ENCODE measurements around the gene DONSON.
A peak's percentile ranks its signal among the peaks of the same experiment; 100 is the strongest.
"Not testable (repeated sequence)": the region's sequence is repeated elsewhere in the genome, so short reads cannot be mapped to it uniquely, and the experiment has no call there.

Gene DONSON

GRCh38 chr21:33588485-33589335, at the start of gene DONSON:
Gene DONSON, minus strand, starts transcription at chr21:33588684. Its CDS starts 43 bp downstream, at chr21:33588641.
- peak; percentile 48 to 85 for DNase-seq

DNA sequence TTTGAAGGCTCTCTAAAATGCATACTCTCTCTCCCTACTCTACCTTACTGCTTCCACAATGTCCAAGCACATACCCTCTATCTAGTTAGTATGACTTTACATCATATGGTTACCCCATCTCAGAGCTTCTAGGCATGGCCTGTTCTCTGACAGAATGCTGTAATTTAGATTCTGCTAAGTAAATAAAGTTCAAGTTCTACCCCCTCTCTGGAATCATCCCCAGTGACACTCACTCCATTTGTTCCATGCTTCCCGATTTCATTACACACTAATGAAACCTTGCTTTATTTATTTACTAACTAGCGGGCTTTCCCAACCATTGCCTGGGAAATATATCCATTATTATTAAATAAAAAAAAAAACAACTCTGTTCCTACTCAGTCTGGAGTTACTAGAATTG, 45.8 kb upstream of the DONSON start:
- no peak for DNase-seq

DNA sequence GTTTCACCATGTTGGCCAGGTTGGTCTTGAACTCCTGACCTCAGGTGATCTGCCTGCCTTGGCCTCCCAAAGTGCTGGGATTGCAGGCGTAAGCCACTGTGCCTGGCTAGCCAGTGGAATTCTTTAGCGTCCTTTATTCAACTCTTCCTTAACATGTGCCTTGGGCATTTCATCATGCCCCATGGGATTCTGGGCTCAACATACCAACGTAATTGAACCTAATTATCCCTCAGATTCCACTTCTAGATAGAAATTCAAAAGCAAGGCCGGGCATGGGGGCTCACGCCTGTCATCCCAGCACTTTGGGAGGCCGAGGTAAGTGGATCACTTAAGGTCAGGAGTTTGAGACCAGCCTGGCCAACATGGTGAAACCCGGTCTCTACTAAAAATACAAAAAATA, 37.7 kb upstream of the DONSON start:
- not testable (repeated sequence) for DNase-seq

GRCh38 chr21:33622253-33622652, 33.8 kb upstream of the DONSON start:
- no peak for DNase-seq

DNA sequence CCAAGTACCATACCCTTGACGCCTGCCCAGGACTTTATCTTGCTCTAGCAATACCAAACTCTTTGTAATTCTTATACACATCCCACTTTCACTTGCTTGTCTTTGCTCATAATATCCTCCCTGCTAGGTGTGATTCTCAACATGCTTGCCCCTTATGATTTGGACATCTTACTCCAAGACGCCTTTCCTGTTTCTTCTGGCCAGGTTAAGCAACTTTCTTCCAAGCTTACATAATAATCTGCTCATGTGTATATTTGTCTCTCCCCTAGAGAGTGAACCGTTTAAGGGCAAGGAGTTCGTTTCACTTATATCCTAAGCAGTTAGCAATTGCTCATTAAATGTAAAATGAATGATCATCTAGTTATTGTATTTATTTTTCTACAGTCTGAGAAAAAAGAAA, 31.2 kb upstream of the DONSON start:
- no peak for DNase-seq

- DNase-seq = no peak
These were observed 29.9 kb upstream of the DONSON start for GRCh38 chr21:33618407-33618806.

DNA sequence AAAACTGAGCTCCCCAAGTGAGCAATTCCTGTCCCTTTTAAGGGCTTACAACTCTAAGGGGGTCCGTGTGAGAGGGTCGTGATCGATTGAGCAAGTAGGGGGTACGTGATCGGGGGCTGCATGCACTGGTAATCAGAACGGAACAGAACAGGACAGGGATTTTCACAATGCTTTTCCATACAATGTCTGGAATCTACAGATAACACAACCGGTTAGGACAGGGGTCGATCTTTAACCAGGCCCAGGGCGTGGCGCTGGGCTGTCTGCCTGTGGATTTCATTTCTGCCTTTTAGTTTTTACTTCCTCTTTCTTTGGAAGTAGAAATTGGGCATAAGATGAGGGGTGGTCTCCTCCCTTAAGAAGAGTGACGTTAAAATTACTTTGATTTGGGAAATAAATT, 29.1 kb upstream of the DONSON start:
- not testable (repeated sequence) for DNase-seq

DNA sequence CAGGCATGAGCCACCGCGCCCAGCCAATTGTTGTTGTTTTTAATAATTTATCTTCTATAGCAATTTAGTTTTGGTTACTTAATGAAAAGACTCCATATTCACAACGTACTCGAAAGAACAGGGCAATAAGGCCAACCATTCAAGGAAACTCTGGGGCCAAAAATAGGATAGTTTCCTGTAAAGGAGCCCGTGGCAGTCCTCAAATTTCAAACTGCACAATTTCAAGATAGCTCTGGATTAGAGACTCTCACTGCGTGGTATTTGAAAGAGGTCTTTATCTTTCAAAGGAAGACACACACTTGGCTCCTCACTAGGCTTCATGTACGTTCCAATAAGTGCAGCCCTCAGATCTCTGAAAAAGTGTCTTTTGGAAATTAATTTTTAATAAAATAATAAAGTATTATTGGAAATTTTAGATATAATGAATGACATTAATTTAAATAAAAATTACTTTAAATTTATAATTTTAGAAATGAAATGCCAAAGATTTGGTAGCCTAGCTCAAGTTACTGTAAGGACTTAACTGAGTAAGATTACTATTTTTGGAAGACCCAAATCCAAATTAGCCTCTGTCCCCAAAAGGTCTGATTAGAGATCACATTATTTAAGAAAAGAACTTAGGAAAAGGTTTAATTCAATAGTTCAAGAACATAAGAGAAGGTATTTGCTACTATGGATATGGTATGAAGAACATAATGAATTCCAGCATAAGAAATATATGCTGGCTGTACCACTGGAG, 22.7 kb upstream of the DONSON start:
- no peak for DNase-seq

- DNase-seq = no peak
These were observed 20.1 kb upstream of the DONSON start for GRCh38 chr21:33608559-33608958.

DNA sequence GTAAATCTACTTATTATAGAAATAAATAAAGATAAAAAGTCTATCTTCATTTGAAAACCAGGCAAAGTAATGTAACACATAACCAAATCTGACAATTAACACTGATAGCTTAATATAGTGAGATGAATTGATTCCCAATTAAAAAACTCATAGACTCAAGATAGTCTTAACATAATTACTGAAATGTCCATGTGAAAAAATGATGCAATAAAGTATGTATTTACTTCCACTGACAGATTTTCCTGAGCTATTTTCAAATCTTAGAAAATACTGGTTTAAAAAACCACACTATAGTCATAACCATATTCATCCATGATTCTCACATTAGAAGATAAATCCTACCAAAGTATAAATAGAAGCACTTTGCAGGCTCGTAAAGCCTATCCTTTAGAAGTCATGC, 9.6 kb upstream of the DONSON start:
- DNase-seq = no peak

DNA sequence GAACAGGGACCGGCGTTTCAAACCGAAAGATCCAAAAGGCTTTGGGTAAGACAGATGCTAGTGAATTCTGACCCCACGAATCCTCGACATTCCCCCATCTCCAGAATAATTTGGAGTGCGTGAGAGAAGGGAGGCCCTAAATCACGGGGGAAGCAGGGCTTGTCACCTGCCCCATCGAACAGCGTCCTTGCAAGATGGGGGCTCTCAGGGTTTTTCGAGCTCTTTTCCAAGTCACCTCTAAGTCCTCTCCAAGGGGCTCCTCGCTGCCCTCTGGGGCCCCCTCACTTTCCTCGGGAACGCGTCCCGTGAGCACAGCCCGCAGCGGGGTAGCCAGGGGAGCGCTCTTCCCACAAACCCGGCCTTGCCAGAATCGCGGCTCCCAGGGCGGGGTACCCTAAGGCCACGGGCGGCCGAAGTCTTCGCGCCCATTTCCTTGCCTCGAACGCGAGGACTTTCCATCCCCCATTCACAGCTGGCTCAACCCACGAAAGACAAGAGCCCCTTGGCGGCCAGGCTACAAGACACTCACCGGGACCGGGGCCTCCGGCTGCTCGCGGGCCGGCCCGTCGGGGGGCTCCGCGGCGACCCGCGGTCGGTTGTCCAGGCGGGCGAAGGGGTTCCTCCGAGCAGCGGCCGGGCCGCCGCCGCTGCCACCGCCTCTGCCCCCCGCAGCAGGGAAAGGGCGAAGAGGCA, 546 bp downstream of the DONSON start:
- peak in 1 of 2 experiments; percentile 17 for DNase-seq

DNA sequence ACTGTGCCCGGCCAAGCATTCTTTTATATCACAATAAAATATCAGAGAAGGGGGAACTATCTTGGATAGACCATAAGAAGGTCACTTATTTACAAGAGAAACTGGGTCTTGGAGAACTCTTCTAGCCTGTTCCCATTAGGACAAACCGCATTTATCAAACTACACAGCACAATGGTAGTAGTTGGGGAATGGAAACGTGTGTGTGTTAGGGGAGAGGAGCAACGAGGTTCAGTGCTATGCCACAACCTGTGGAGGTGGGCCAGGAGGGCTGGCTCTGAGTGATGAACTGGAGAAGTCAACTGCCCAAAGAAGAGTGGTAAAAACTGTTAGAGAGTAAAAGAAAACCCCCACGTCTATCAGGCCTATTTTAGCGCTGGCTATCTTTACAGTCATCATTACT, 1.6 kb downstream of the DONSON start:
- no peak for DNase-seq

DNA sequence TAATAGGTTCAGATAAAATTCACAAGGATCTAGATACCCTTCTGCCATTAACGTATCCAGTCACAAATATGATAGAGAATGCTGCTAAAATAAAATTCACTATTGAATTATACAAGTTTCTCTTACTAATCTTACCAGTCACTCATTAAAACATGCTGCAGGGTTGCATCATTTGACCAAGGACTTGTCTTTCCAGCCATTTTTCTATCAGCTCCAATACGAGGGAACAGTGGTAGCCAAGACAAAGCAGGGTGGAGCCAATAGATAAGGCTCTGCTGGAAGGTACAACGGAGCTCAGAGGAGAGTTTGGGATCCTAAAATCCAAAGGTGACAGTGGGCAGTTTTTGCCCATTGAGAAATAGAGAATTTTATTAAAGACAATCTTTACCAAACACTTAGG, 4.0 kb downstream of the DONSON start:
- DNase-seq = no peak

DNA sequence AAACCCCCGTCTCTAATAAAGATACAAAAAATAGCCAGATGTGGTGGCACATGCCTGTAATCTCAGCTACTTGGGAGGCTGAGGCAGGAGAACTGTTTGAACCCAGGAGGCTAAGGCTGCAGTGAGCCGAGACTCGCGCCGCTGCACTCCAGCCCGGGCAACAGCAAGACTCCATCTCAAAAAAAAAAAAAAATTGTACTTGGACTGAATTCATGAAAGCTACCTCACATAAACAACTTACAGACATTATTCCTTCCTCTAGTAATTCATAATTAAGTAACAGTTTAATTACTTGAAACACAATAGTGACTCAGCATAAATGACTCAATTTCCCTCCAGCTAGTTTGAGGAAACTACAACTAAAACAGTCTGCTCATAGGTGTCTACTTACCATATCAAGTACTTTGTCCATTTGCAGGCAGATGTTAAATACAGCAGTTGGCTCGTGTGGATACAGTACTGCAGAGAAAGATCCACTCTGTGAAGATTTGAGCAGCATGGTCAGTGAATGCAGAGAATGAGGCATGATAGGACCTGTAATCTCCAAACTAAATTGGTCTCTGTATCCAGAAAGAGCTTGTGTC, 9.4 kb downstream of the DONSON start:
- DNase-seq = no peak

DNA sequence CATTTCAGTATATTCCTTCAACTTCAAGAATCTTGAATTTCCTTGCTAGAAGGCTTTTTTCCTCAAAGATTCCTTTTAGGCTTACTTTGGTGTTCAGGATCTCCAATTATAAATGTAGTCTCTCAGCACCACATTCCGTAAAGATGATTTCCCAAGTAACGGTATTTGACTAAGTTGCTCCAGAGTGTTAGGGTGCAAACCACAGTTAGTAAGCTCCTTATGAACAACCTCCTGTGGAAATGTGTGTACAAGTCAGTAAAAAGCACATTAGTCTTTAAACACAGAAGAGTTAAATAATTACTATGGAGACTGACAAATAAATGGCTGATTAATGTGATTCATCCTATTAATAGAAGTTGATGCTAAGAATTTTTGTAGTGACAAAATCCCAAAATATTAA, 10.3 kb downstream of the DONSON start:
- no peak for DNase-seq

GRCh38 chr21:33576741-33577141, 11.7 kb downstream of the DONSON start:
- DNase-seq = not testable (repeated sequence)

- no peak for DNase-seq
These were observed 16.1 kb downstream of the DONSON start for GRCh38 chr21:33572350-33572749.

DNA sequence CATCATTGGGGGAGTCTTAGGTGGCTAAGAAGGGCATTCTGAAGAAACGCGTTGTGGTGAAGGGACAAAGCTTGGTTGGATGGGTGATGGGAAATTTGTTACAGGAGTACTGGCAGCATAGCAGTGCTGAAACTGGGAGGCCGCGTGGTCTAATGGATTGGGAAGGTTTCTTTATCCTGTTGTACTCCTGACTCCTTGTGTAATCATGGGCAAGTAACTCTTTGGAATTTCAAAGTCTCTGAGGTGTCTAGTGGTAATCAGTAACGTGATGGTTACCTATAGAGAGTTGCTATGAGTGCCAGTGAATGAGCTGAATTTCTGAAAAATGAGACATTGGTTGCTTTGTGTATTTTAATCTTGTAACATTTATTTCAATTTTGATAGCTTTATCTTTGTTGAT, 18.5 kb downstream of the DONSON start:
- no peak for DNase-seq

DNA sequence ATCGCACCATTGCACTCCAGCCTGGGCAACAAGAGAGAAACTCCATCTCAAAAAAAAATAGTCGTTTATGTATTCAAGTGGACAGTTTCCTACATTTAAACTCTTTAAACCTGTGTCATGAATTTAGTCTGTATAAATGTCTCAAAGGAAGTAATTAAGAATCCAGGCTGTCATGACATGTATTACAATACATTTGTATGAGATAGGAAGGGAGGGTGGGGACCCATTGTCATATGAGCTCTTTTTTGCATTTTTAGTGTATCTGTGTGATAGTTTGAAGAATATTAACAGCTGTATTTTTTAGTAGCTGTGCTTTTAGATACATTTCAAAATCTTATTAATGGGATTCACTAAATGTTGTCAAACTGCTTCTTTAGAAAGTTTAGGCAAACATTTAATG, 20.0 kb downstream of the DONSON start:
- DNase-seq = no peak

- DNase-seq = no peak
These were observed 20.6 kb downstream of the DONSON start for GRCh38 chr21:33567914-33568313.

DNA sequence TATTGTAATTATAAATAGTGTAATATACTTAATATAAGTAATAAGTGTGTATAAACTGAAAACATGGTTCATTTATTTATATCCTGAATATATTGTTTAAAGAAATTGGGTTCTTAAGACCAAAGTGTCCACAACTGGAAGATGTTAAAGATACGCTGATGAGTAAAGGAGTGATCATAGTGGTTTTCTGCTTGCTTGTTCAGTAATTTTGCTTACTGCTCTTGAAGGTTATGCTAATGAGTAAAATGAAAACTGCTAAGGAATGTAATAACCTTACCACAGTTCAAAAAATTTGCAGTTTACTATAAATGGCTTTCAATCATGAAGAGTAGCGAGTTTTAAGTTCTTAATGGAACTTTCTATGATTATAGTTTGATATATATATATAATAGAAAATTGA, 22.0 kb downstream of the DONSON start:
- no peak for DNase-seq

DNA sequence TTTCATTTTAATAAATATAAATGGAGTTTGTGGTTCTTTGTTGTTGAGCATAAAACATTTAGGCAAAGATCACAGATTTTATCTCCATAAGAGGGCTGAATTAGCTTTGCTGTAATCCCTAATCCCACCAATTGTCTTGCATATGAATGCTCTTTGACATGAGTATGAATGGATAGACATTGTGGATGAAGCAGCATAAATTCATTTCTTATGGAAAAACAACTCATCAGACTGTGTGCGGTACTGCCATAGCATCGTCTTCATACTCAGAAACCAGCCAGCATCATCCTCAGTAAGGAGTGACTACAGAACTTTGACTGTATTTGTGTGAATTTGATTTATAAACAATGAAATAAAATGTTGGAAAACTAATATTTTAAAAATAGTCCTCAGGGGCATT, 26.1 kb downstream of the DONSON start:
- DNase-seq = no peak

- DNase-seq = no peak
These were observed 27.1 kb downstream of the DONSON start for GRCh38 chr21:33561373-33561772.
